Effector CD4-positive, alpha-beta T cell (primary cell): Measurements from ENCODE around the gene RPL21.
"Not testable (repeated sequence)": the region's sequence is repeated elsewhere in the genome, so short reads cannot be mapped to it uniquely, and the experiment has no call there.

Source experiments
- DNase-seq: peaks from one replicate; pipeline ENCODE4 v3.0.0-alpha.2; 2020

Gene RPL21

GRCh38 chr13:27290715-27291114, 39.4 kb downstream of the RPL21 start:
- DNase-seq = no peak

GRCh38 chr13:27291967-27292366, 40.6 kb downstream of the RPL21 start:
- not testable (repeated sequence) for DNase-seq

- DNase-seq = no peak
Measured at GRCh38 chr13:27293076-27293691, 41.8 kb downstream of the RPL21 start.

GRCh38 chr13:27293873-27294515, 42.6 kb downstream of the RPL21 start:
- no peak for DNase-seq

- DNase-seq = no peak
Measured at GRCh38 chr13:27295096-27295495, 43.7 kb downstream of the RPL21 start.

- no peak for DNase-seq
Measured at GRCh38 chr13:27295660-27296059, 44.3 kb downstream of the RPL21 start.

GRCh38 chr13:27296496-27296895, 45.1 kb downstream of the RPL21 start:
- DNase-seq = no peak

- DNase-seq = no peak
Measured at GRCh38 chr13:27298849-27299248, 47.5 kb downstream of the RPL21 start.

GRCh38 chr13:27300406-27300805, 49.0 kb downstream of the RPL21 start:
- DNase-seq = not testable (repeated sequence)

- DNase-seq = no peak
Measured at GRCh38 chr13:27300941-27301586, 49.7 kb downstream of the RPL21 start.

- DNase-seq = no peak
Measured at GRCh38 chr13:27302643-27303262, 51.4 kb downstream of the RPL21 start.

GRCh38 chr13:27304099-27304498, 52.7 kb downstream of the RPL21 start:
- no peak for DNase-seq

- DNase-seq = no peak
Measured at GRCh38 chr13:27304611-27305010, 53.3 kb downstream of the RPL21 start.
